GM23338 (cell line): ENCODE measurements around the gene ZNF784.

Experiments used
- CREB1 ChIP-seq: fragments of 250-450 bp; sonication (Bioruptor Pico); IDR thresholded peaks from 2 replicates; pipeline ENCODE4 v1.5.0; 2020; ENCODE audit warnings: low read depth, mild to moderate bottlenecking, moderate library complexity
- EZH2 ChIP-seq: fragments of 200-600 bp; sonication (generic); IDR thresholded peaks from one replicate; pipeline ENCODE4 v1.8.0; 2017; ENCODE audit warnings: antibody characterized with exemption, mild to moderate bottlenecking, low read depth; ENCODE audit not compliant: unreplicated experiment
- EZH2phosphoT487 ChIP-seq: fragments of 200-600 bp; sonication (generic); IDR thresholded peaks from one replicate; pipeline ENCODE4 v1.8.1; 2018; ENCODE audit warnings: antibody characterized with exemption; ENCODE audit not compliant: unreplicated experiment
- POLR2AphosphoS5 ChIP-seq: IDR thresholded peaks from 2 replicates; pipeline ENCODE4 v1.6.1; 2016; ENCODE audit warnings: antibody characterized with exemption, low read depth
- ZNF114 ChIP-seq: fragments of 250-450 bp; sonication (Bioruptor Pico); IDR thresholded peaks from 2 replicates; pipeline ENCODE4 v1.5.0; 2020; ENCODE audit warnings: mild to moderate bottlenecking, moderate library complexity
- TF ChIP-seq, protein P1 (sequence below), 2 experiments: fragments of 200-600 bp in 1 of 2; sonication (generic) in 1 of 2; conservative IDR thresholded peaks; 2 replicates each; pipeline versions ENCODE4 v1.5.1 to v1.6.1; 2016 to 2017; ENCODE audit warnings: antibody characterized with exemption in 2 of 2, low read depth in 2 of 2, mild to moderate bottlenecking in 2 of 2, moderate library complexity in 1 of 2
- TF ChIP-seq, protein P2 (sequence below): IDR thresholded peaks from one replicate; pipeline ENCODE4 v1.6.1; 2018; ENCODE audit warnings: antibody characterized with exemption; ENCODE audit not compliant: unreplicated experiment
- TF ChIP-seq, protein P3 (sequence below): IDR thresholded peaks from 2 replicates; pipeline ENCODE4 v1.6.1; 2016; ENCODE audit warnings: antibody characterized with exemption

DNA sequence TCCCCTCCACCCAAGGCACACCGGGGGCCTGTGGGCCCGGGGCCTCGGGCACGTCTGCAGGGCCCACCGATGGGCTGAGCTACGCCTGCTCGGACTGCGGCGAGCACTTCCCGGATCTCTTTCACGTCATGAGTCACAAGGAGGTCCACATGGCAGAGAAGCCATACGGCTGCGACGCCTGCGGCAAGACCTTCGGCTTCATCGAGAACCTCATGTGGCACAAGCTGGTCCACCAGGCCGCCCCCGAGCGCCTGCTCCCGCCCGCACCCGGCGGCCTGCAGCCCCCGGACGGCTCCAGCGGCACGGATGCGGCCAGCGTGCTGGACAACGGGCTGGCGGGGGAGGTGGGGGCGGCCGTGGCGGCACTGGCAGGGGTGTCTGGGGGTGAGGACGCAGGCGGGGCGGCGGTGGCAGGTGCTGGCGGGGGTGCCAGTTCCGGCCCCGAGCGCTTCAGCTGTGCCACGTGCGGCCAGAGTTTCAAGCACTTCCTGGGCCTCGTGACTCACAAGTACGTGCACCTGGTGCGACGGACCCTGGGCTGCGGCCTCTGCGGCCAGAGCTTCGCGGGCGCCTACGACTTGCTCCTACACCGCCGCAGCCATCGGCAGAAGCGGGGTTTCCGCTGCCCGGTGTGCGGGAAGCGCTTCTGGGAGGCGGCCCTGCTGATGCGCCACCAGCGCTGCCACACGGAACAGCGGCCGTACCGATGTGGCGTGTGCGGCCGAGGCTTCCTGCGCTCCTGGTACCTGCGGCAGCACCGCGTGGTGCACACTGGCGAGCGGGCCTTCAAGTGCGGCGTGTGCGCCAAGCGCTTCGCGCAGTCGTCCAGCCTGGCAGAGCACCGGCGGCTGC is 8.6 kb downstream of the ZNF784 start:
- no peak for TF ChIP-seq ZNF114
- TF ChIP-seq, protein P1, sequence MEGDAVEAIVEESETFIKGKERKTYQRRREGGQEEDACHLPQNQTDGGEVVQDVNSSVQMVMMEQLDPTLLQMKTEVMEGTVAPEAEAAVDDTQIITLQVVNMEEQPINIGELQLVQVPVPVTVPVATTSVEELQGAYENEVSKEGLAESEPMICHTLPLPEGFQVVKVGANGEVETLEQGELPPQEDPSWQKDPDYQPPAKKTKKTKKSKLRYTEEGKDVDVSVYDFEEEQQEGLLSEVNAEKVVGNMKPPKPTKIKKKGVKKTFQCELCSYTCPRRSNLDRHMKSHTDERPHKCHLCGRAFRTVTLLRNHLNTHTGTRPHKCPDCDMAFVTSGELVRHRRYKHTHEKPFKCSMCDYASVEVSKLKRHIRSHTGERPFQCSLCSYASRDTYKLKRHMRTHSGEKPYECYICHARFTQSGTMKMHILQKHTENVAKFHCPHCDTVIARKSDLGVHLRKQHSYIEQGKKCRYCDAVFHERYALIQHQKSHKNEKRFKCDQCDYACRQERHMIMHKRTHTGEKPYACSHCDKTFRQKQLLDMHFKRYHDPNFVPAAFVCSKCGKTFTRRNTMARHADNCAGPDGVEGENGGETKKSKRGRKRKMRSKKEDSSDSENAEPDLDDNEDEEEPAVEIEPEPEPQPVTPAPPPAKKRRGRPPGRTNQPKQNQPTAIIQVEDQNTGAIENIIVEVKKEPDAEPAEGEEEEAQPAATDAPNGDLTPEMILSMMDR (conservative IDR thresholded peaks at IDR 0.05; ENCODE audit: low read depth in 2 of 2): no peak
- TF ChIP-seq POLR2AphosphoS5: no peak
- no peak for TF ChIP-seq EZH2
- TF ChIP-seq, protein P2, sequence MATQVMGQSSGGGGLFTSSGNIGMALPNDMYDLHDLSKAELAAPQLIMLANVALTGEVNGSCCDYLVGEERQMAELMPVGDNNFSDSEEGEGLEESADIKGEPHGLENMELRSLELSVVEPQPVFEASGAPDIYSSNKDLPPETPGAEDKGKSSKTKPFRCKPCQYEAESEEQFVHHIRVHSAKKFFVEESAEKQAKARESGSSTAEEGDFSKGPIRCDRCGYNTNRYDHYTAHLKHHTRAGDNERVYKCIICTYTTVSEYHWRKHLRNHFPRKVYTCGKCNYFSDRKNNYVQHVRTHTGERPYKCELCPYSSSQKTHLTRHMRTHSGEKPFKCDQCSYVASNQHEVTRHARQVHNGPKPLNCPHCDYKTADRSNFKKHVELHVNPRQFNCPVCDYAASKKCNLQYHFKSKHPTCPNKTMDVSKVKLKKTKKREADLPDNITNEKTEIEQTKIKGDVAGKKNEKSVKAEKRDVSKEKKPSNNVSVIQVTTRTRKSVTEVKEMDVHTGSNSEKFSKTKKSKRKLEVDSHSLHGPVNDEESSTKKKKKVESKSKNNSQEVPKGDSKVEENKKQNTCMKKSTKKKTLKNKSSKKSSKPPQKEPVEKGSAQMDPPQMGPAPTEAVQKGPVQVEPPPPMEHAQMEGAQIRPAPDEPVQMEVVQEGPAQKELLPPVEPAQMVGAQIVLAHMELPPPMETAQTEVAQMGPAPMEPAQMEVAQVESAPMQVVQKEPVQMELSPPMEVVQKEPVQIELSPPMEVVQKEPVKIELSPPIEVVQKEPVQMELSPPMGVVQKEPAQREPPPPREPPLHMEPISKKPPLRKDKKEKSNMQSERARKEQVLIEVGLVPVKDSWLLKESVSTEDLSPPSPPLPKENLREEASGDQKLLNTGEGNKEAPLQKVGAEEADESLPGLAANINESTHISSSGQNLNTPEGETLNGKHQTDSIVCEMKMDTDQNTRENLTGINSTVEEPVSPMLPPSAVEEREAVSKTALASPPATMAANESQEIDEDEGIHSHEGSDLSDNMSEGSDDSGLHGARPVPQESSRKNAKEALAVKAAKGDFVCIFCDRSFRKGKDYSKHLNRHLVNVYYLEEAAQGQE: no peak
- no peak for TF ChIP-seq CREB1
- TF ChIP-seq, protein P3, sequence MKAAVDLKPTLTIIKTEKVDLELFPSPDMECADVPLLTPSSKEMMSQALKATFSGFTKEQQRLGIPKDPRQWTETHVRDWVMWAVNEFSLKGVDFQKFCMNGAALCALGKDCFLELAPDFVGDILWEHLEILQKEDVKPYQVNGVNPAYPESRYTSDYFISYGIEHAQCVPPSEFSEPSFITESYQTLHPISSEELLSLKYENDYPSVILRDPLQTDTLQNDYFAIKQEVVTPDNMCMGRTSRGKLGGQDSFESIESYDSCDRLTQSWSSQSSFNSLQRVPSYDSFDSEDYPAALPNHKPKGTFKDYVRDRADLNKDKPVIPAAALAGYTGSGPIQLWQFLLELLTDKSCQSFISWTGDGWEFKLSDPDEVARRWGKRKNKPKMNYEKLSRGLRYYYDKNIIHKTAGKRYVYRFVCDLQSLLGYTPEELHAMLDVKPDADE: no peak
- no peak for TF ChIP-seq EZH2phosphoT487
